KOPT-K1 (cell line): ENCODE measurements around the gene JAG2.
"Not testable (repeated sequence)": the region's sequence is repeated elsewhere in the genome, so short reads cannot be mapped to it uniquely, and the experiment has no call there.

ENCODE experiments used
- H3K27ac ChIP-seq: fragments of 200-600 bp; sonication (generic); 2 replicates; pipeline ENCODE4 v1.5.1; 2016; ENCODE audit warnings: antibody characterized with exemption, mild to moderate bottlenecking, low read depth, low read length; ENCODE audit not compliant: poor library complexity, severe bottlenecking
- H3K36me3 ChIP-seq: fragments of 200-600 bp; sonication (generic); 2 replicates; pipeline ENCODE4 v1.5.1; 2017; ENCODE audit warnings: antibody characterized with exemption, mild to moderate bottlenecking, low read length, moderate library complexity; ENCODE audit not compliant: insufficient read depth
- H3K9me3 ChIP-seq: fragments of 200-600 bp; sonication (generic); 2 replicates; pipeline ENCODE4 v1.5.1; 2017; ENCODE audit warnings: antibody characterized with exemption, low read length, mild to moderate bottlenecking; ENCODE audit not compliant: insufficient read depth, poor library complexity, severe bottlenecking

JAG2 gene

GRCh38 chr14:105123064-105123665 lies 45.4 kb downstream of the JAG2 start:
- Histone ChIP-seq H3K9me3 (peaks cover 27% of the 10 kb centered on the region), H3K27ac (no peak overlapping the region), H3K36me3 (no peaks in the 10 kb centered on the region)

- H3K36me3 ChIP-seq, result no peaks in the 10 kb centered on the region
- H3K9me3 ChIP-seq, result peaks cover 27% of the 10 kb centered on the region
- H3K27ac ChIP-seq, result no peak overlapping the region
Observed at GRCh38 chr14:105120056-105120455, 48.5 kb downstream of the JAG2 start.

GRCh38 chr14:105119408-105120025 lies 49.1 kb downstream of the JAG2 start:
- H3K9me3 ChIP-seq, result peaks cover 27% of the 10 kb centered on the region
- H3K27ac ChIP-seq, result no peak overlapping the region
- no peaks in the 10 kb centered on the region for H3K36me3 ChIP-seq

GRCh38 chr14:105118646-105119407 lies 49.7 kb downstream of the JAG2 start:
- H3K27ac ChIP-seq, result no peak overlapping the region
- H3K9me3 ChIP-seq, result peaks cover 27% of the 10 kb centered on the region
- no peaks in the 10 kb centered on the region for H3K36me3 ChIP-seq

- Histone ChIP-seq H3K9me3 (peaks cover 27% of the 10 kb centered on the region), H3K36me3 (no peaks in the 10 kb centered on the region), H3K27ac (no peak overlapping the region)
Observed at GRCh38 chr14:105117710-105118385, 50.7 kb downstream of the JAG2 start.

GRCh38 chr14:105117257-105117646 lies 51.3 kb downstream of the JAG2 start:
- Histone ChIP-seq H3K36me3 (no peaks in the 10 kb centered on the region), H3K27ac (no peak overlapping the region), H3K9me3 (peaks cover 21% of the 10 kb centered on the region)

GRCh38 chr14:105116451-105117256 lies 51.9 kb downstream of the JAG2 start:
- H3K27ac ChIP-seq, result no peak overlapping the region
- peaks cover 15% of the 10 kb centered on the region for H3K9me3 ChIP-seq
- no peaks in the 10 kb centered on the region for H3K36me3 ChIP-seq

- not testable (repeated sequence) for H3K36me3 ChIP-seq, H3K9me3 ChIP-seq, H3K27ac ChIP-seq
Observed at GRCh38 chr14:105109243-105109642, 59.3 kb downstream of the JAG2 start.

- Histone ChIP-seq H3K9me3 (peaks cover under 1% of the 10 kb centered on the region), H3K36me3 (no peaks in the 10 kb centered on the region)
Observed at GRCh38 chr14:105108516-105108864, 60.1 kb downstream of the JAG2 start.

GRCh38 chr14:105107781-105108515 lies 60.6 kb downstream of the JAG2 start:
- Histone ChIP-seq H3K36me3 (no peaks in the 10 kb centered on the region), H3K27ac (no peak overlapping the region), H3K9me3 (peaks cover 6% of the 10 kb centered on the region)

More at GRCh38 chr14:105108516-105108864, 60.1 kb downstream of the JAG2 start:
- H3K27ac ChIP-seq, result no peak overlapping the region

- no peak overlapping the region for H3K27ac ChIP-seq
- peaks cover 7% of the 10 kb centered on the region for H3K9me3 ChIP-seq
- no peaks in the 10 kb centered on the region for H3K36me3 ChIP-seq
Observed at GRCh38 chr14:105107351-105107750, 61.2 kb downstream of the JAG2 start.

GRCh38 chr14:105105158-105105557 lies 63.4 kb downstream of the JAG2 start:
- H3K9me3 ChIP-seq, result peaks cover 10% of the 10 kb centered on the region
- H3K36me3 ChIP-seq, result no peaks in the 10 kb centered on the region
- no peak overlapping the region for H3K27ac ChIP-seq

GRCh38 chr14:105102893-105103292 lies 65.7 kb downstream of the JAG2 start:
- no peak overlapping the region for H3K27ac ChIP-seq
- H3K36me3 ChIP-seq, result no peaks in the 10 kb centered on the region
- H3K9me3 ChIP-seq, result peaks cover 19% of the 10 kb centered on the region

GRCh38 chr14:105102361-105102870 lies 66.2 kb downstream of the JAG2 start:
- Histone ChIP-seq H3K9me3 (peaks cover 19% of the 10 kb centered on the region), H3K27ac (no peak overlapping the region), H3K36me3 (no peaks in the 10 kb centered on the region)
